Fibroblast of villous mesenchyme (primary cell): Measurements from ENCODE around the gene LPIN3. TPM values are rescaled to one million over a fixed set of nuclear protein-coding genes. Genes with fewer than 3 reads are reported as not detected.

Experiments used
- DNase-seq: peaks from one replicate; pipeline ENCODE4 v3.0.0-alpha.2; 2010; ENCODE audit warnings: low read depth
- H3K4me3 ChIP-seq: 2 replicates; pipeline ENCODE4 v1.5.1; 2011; ENCODE audit warnings: low read depth, mild to moderate bottlenecking, low read length
- total RNA-seq: library from RNA; depleted of rRNA; stranded (reverse); fragments of >200 nt; gene quantifications from 2 replicates; pipeline ENCODE4 v1.2.3, GENCODE V29; 2012
- TF ChIP-seq, protein P1 (sequence below): IDR thresholded peaks from 2 replicates; pipeline ENCODE4 v1.5.1; 2012; ENCODE audit warnings: low read depth, mild to moderate bottlenecking, low read length; ENCODE audit not compliant: insufficient read depth

The LPIN3 gene
- total RNA-seq, 1 donor = 5.6 TPM

GRCh38 chr20:41314386-41314785 lies 26.2 kb upstream of the LPIN3 start:
- DNase-seq = no peak
- H3K4me3 ChIP-seq = no peak overlapping the region
- TF ChIP-seq, protein P1, sequence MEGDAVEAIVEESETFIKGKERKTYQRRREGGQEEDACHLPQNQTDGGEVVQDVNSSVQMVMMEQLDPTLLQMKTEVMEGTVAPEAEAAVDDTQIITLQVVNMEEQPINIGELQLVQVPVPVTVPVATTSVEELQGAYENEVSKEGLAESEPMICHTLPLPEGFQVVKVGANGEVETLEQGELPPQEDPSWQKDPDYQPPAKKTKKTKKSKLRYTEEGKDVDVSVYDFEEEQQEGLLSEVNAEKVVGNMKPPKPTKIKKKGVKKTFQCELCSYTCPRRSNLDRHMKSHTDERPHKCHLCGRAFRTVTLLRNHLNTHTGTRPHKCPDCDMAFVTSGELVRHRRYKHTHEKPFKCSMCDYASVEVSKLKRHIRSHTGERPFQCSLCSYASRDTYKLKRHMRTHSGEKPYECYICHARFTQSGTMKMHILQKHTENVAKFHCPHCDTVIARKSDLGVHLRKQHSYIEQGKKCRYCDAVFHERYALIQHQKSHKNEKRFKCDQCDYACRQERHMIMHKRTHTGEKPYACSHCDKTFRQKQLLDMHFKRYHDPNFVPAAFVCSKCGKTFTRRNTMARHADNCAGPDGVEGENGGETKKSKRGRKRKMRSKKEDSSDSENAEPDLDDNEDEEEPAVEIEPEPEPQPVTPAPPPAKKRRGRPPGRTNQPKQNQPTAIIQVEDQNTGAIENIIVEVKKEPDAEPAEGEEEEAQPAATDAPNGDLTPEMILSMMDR = no peak

GRCh38 chr20:41316051-41316450 lies 24.6 kb upstream of the LPIN3 start:
- no peak for DNase-seq
- peak overlapping the region; percentile 89 for H3K4me3 ChIP-seq
- TF ChIP-seq, protein P1 = no peak

GRCh38 chr20:41316602-41317545 lies 23.7 kb upstream of the LPIN3 start:
- H3K4me3 ChIP-seq = peak overlapping the region; percentile 89
- TF ChIP-seq, protein P1 = no peak
- DNase-seq = peak; percentile 78

DNA sequence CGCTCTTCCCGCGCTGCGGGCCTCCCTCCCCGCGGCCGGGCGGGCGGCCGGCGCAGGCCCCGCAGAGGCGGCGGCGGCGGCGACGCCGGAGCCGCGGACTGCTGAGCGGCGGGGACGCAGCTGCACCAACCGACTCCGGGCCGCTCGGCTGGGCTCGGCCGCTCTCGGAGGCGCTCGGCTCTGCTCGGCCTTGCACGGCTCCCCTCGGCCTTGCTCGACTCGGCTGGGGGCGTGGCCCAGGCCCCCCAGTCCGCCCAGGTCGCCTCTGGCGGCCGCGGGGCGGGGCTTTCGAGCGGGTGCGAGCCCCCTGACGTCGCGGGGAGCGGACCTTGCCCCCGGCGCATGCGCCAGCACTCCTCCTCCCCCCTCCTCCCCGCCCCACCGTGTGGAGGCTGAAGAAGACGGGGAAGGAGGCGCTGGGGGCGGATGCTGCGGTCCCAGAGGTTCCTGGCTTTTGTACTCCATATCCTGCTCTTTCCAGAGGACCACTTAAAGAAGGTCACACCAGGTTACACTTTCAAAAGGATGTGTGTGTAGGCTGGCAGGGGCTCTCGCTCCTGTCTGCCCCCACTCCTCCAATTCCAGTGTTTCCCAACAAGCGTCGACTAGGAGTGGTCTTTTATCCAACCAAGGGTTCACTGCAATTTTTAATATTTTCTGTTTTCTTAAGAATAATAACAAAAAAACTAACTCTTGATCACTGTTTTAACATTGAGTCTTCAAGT lies 22.9 kb upstream of the LPIN3 start, which contains the start of gene ZHX3:
ZHX3 (minus strand) TSS at position 186 of the 725 bp plus-strand sequence. CDS start 112,815 bp downstream, outside the sequence.
- H3K4me3 ChIP-seq = peak within 1 kb of the TSS; percentile 89
- TF ChIP-seq, protein P1 = no peak
- peak; percentile 96 for DNase-seq

GRCh38 chr20:41318271-41318649 lies 22.4 kb upstream of the LPIN3 start:
- TF ChIP-seq, protein P1 = no peak
- peak overlapping the region; percentile 49 for H3K4me3 ChIP-seq
- DNase-seq = no peak

GRCh38 chr20:41320441-41320840 lies 20.2 kb upstream of the LPIN3 start:
- TF ChIP-seq, protein P1 = no peak
- H3K4me3 ChIP-seq = no peak overlapping the region
- DNase-seq = no peak
